Parathyroid adenoma (tissue), 2 donors: ENCODE data around the gene CLCF1.

Experiments
- H2AFZ ChIP-seq: fragments of 300-600 bp; sonication (generic); one replicate; pipeline ENCODE4 v1.7.0; 2017; ENCODE audit warnings: antibody characterized with exemption, mild to moderate bottlenecking
- H3K27ac ChIP-seq: fragments of 300-600 bp; sonication (generic); one replicate; pipeline ENCODE4 v1.7.0; 2017
- H3K27me3 ChIP-seq: fragments of 300-600 bp; sonication (generic); one replicate; pipeline ENCODE4 v1.7.0; 2017; ENCODE audit warnings: low read length; ENCODE audit not compliant: control insufficient read depth, insufficient read depth
- H3K36me3 ChIP-seq: fragments of 300-600 bp; sonication (generic); one replicate; pipeline ENCODE4 v1.7.0; 2017; ENCODE audit warnings: low read length; ENCODE audit not compliant: control insufficient read depth, insufficient read depth
- H3K4me1 ChIP-seq: fragments of 300-600 bp; sonication (generic); one replicate; pipeline ENCODE4 v1.7.0; 2017; ENCODE audit warnings: control low read depth
- H3K4me2 ChIP-seq: fragments of 300-600 bp; sonication (generic); one replicate; pipeline ENCODE4 v1.7.0; 2017; ENCODE audit warnings: low read length
- H3K4me3 ChIP-seq: fragments of 300-600 bp; sonication (generic); one replicate; pipeline ENCODE4 v1.7.0; 2017; ENCODE audit warnings: low read depth, low read length
- H3K79me2 ChIP-seq: fragments of 300-600 bp; sonication (generic); one replicate; pipeline ENCODE4 v1.7.0; 2017; ENCODE audit warnings: control low read depth
- H3K9ac ChIP-seq: fragments of 300-600 bp; sonication (generic); one replicate; pipeline ENCODE4 v1.7.0; 2017; ENCODE audit warnings: mild to moderate bottlenecking
- H3K9me3 ChIP-seq: fragments of 300-600 bp; sonication (generic); one replicate; pipeline ENCODE4 v1.7.0; 2017; ENCODE audit warnings: low read length; ENCODE audit not compliant: control insufficient read depth
- CTCF ChIP-seq: fragments of 300-600 bp; sonication (generic); IDR thresholded peaks from one replicate; pipeline ENCODE4 v1.7.0; 2017; ENCODE audit warnings: antibody characterized with exemption, mild to moderate bottlenecking
- donor health status: primary hyperparathyroidism.

CLCF1 gene

GRCh38 chr11:67345920-67346819 lies 27.2 kb downstream of the CLCF1 start:
- TF ChIP-seq CTCF, result peak; percentile 50
- Histone ChIP-seq H3K27me3 (no peaks in the 10 kb centered on the region), H3K9me3 (no peaks in the 10 kb centered on the region), H3K27ac (no peak overlapping the region), H3K9ac (no peak overlapping the region), H3K4me2 (no peak overlapping the region), H3K4me1 (no peaks in the 10 kb centered on the region), H3K36me3 (no peaks in the 10 kb centered on the region), H3K4me3 (no peak overlapping the region), H3K79me2 (no peaks in the 10 kb centered on the region), H2AFZ (no peak overlapping the region)

- Histone ChIP-seq H3K4me1 (no peaks in the 10 kb centered on the region), H3K4me2 (no peak overlapping the region), H3K36me3 (no peaks in the 10 kb centered on the region), H3K27ac (no peak overlapping the region), H3K9me3 (no peaks in the 10 kb centered on the region), H3K9ac (no peak overlapping the region), H3K27me3 (no peaks in the 10 kb centered on the region), H3K4me3 (no peak overlapping the region), H2AFZ (no peak overlapping the region), H3K79me2 (no peaks in the 10 kb centered on the region)
- TF ChIP-seq CTCF, result no peak
These were observed 28.0 kb downstream of the CLCF1 start for GRCh38 chr11:67345247-67345919.

- Histone ChIP-seq H3K27me3 (no peaks in the 10 kb centered on the region), H3K27ac (no peak overlapping the region), H3K4me3 (no peak overlapping the region), H2AFZ (no peak overlapping the region), H3K79me2 (no peaks in the 10 kb centered on the region), H3K9ac (no peak overlapping the region), H3K4me1 (no peaks in the 10 kb centered on the region), H3K36me3 (no peaks in the 10 kb centered on the region), H3K9me3 (no peaks in the 10 kb centered on the region), H3K4me2 (no peak overlapping the region)
- TF ChIP-seq CTCF, result no peak
These were observed 29.1 kb downstream of the CLCF1 start for GRCh38 chr11:67344264-67344663.

- H3K9me3 ChIP-seq, result no peaks in the 10 kb centered on the region
- H2AFZ ChIP-seq, result no peak overlapping the region
- H3K4me2 ChIP-seq, result no peak overlapping the region
- no peaks in the 10 kb centered on the region for H3K79me2 ChIP-seq
- H3K4me1 ChIP-seq, result no peaks in the 10 kb centered on the region
- H3K9ac ChIP-seq, result no peak overlapping the region
- no peak for TF ChIP-seq CTCF
- no peak overlapping the region for H3K27ac ChIP-seq
- no peaks in the 10 kb centered on the region for H3K36me3 ChIP-seq
- no peak overlapping the region for H3K4me3 ChIP-seq
- no peaks in the 10 kb centered on the region for H3K27me3 ChIP-seq
These were observed 36.1 kb downstream of the CLCF1 start for GRCh38 chr11:67337257-67337656.
